GM19463 (cell line): ENCODE measurements around the gene TECR.
A peak's percentile ranks its signal among the peaks of the same experiment; 100 is the strongest.
"Not testable (repeated sequence)": the region's sequence is repeated elsewhere in the genome, so short reads cannot be mapped to it uniquely, and the experiment has no call there.

Source experiments
- ATAC-seq: cut with Tn5 transposase; IDR thresholded peaks from one replicate; pipeline ENCODE4 v1.9.1; 2021; ENCODE audit warnings: mild to moderate bottlenecking, moderate library complexity; ENCODE audit not compliant: unreplicated experiment

The TECR gene

GRCh38 chr19:14529254-14530004 is at the start of gene TECR:
Gene TECR (plus strand): TSS chr19:14529594. CDS start chr19:14529697, 103 bp downstream.
- peak; percentile 94 for ATAC-seq

- no peak for ATAC-seq
These were observed 49.3 kb upstream of the TECR start for GRCh38 chr19:14479975-14480699.

GRCh38 chr19:14480700-14481079 is 48.7 kb upstream of the TECR start:
- ATAC-seq: no peak

GRCh38 chr19:14482172-14482941 is 47.0 kb upstream of the TECR start:
- ATAC-seq: no peak

- no peak for ATAC-seq
These were observed 41.8 kb upstream of the TECR start for GRCh38 chr19:14487370-14488125.

- ATAC-seq: no peak
These were observed 36.5 kb upstream of the TECR start for GRCh38 chr19:14492756-14493337.

GRCh38 chr19:14494411-14494810 is 35.0 kb upstream of the TECR start:
- no peak for ATAC-seq

GRCh38 chr19:14494910-14495671 is 34.3 kb upstream of the TECR start:
- no peak for ATAC-seq

- peak; percentile 12 for ATAC-seq
These were observed 33.7 kb upstream of the TECR start for GRCh38 chr19:14495672-14496028.

- ATAC-seq: peak; percentile 65
These were observed 33.2 kb upstream of the TECR start, which contains the start of gene GIPC1 for GRCh38 chr19:14496029-14496833. Gene GIPC1 (minus strand): TSS chr19:14496127. CDS start chr19:14482976, 13,151 bp downstream.

GRCh38 chr19:14496834-14497227 is 32.6 kb upstream of the TECR start:
- no peak for ATAC-seq

GRCh38 chr19:14497228-14497921 is 32.0 kb upstream of the TECR start:
- no peak for ATAC-seq

- no peak for ATAC-seq
These were observed 26.9 kb upstream of the TECR start for GRCh38 chr19:14502334-14503092.

- ATAC-seq: no peak
These were observed 26.1 kb upstream of the TECR start for GRCh38 chr19:14503285-14503684.

GRCh38 chr19:14504575-14504974 is 24.8 kb upstream of the TECR start:
- ATAC-seq: not testable (repeated sequence)

- no peak for ATAC-seq
These were observed 23.7 kb upstream of the TECR start for GRCh38 chr19:14505488-14506239.
